ENCODE data around the gene OR11H7.

- TF ChIP-seq POLR2A (IDR thresholded peaks at IDR 0.05; ENCODE audit: low read length), result no peak
- TF ChIP-seq GATA1 (IDR thresholded peaks at IDR 0.05; ENCODE audit: low read depth, low read length), result no peak
Measured at GRCh38 chr14:20262642-20263128, 33.9 kb downstream of the OR11H7 start.
